ENCODE measurements around the gene KERA.

The KERA gene, protein sequence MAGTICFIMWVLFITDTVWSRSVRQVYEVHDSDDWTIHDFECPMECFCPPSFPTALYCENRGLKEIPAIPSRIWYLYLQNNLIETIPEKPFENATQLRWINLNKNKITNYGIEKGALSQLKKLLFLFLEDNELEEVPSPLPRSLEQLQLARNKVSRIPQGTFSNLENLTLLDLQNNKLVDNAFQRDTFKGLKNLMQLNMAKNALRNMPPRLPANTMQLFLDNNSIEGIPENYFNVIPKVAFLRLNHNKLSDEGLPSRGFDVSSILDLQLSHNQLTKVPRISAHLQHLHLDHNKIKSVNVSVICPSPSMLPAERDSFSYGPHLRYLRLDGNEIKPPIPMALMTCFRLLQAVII

GRCh38 chr12:91057368-91058165 lies at the start of gene KERA:
KERA (minus strand) TSS chr12:91058024; CDS start chr12:91056281, 1,743 bp downstream.
- H3K4me3 ChIP-seq (ENCODE audit: low read depth, low read length), result no peak within 1 kb of the TSS
- TF ChIP-seq, protein P1, sequence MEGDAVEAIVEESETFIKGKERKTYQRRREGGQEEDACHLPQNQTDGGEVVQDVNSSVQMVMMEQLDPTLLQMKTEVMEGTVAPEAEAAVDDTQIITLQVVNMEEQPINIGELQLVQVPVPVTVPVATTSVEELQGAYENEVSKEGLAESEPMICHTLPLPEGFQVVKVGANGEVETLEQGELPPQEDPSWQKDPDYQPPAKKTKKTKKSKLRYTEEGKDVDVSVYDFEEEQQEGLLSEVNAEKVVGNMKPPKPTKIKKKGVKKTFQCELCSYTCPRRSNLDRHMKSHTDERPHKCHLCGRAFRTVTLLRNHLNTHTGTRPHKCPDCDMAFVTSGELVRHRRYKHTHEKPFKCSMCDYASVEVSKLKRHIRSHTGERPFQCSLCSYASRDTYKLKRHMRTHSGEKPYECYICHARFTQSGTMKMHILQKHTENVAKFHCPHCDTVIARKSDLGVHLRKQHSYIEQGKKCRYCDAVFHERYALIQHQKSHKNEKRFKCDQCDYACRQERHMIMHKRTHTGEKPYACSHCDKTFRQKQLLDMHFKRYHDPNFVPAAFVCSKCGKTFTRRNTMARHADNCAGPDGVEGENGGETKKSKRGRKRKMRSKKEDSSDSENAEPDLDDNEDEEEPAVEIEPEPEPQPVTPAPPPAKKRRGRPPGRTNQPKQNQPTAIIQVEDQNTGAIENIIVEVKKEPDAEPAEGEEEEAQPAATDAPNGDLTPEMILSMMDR (IDR thresholded peaks at IDR 0.05; ENCODE audit: low read depth, low read length), result no peak

GRCh38 chr12:91106283-91106682 lies 48.5 kb upstream of the KERA start:
- no peak overlapping the region for H3K4me3 ChIP-seq (ENCODE audit: low read depth, low read length)
- TF ChIP-seq, protein P1 (IDR thresholded peaks at IDR 0.05; ENCODE audit: low read depth, low read length), result no peak

- no peak overlapping the region for H3K4me3 ChIP-seq (ENCODE audit: low read depth, low read length)
- TF ChIP-seq, protein P1 (IDR thresholded peaks at IDR 0.05; ENCODE audit: low read depth, low read length), result no peak
Measured at GRCh38 chr12:91105807-91106206, 48.0 kb upstream of the KERA start.

GRCh38 chr12:91104812-91105466 lies 47.1 kb upstream of the KERA start:
- TF ChIP-seq, protein P1 (IDR thresholded peaks at IDR 0.05; ENCODE audit: low read depth, low read length), result no peak
- no peak overlapping the region for H3K4me3 ChIP-seq (ENCODE audit: low read depth, low read length)

DNA sequence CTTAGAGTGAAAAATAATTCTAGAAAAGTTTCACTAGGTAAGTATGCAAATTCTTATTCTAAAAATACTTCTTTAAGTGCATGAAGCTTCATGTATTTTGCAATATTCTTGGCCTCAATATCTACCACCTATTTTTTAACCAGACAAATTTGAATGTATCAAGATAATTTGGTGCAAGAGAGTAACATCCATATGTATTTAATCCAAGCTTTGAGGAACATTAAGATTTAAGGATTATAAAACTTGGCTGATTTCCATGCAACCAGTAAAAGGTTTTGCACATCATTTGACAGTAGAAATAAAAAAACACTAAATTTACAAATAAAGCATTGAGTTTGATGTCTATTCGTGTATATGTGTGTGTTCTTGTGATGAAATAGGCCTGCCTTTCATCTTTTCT lies 45.8 kb upstream of the KERA start:
- TF ChIP-seq, protein P1 (IDR thresholded peaks at IDR 0.05; ENCODE audit: low read depth, low read length), result no peak
- no peak overlapping the region for H3K4me3 ChIP-seq (ENCODE audit: low read depth, low read length)

GRCh38 chr12:91103101-91103500 lies 45.3 kb upstream of the KERA start:
- TF ChIP-seq, protein P1 (IDR thresholded peaks at IDR 0.05; ENCODE audit: low read depth, low read length), result no peak

More at GRCh38 chr12:91103101-91103500, 45.3 kb upstream of the KERA start:
- H3K4me3 ChIP-seq (ENCODE audit: low read depth, low read length), result no peak overlapping the region

Measured in WI38 (cell line).